HCT116 (cell line): ENCODE measurements around the gene UBE2G2. TPM values are rescaled to one million over a fixed set of nuclear protein-coding genes. Genes with fewer than 3 reads are reported as not detected.

Experiments
- ATAC-seq: fragments of 200-7000 bp; cut with Tn5 transposase; 2 replicates; pipeline ENCODE4 v1.9.1; 2020; ENCODE audit warnings: mild to moderate bottlenecking, moderate library complexity
- BruUV-seq: library from RNA; stranded (reverse); fragments of 400-500 nt; replicated peaks from 2 replicates; lab custom pipeline; 2021; lab: Mats Ljungman, UMichigan
- CTCF ChIA-PET: fragments of 300-600 bp; sonication (Branson Sonifier 250); formaldehyde crosslinking; loops from one replicate; lab custom pipeline; 2021; ENCODE audit warnings: antibody characterized with exemption; lab: Charles Lee
- POLR2A ChIA-PET: fragments of 300-600, 350-600 bp; sonication (Branson Sonifier 250); formaldehyde crosslinking; loops from one replicate; lab custom pipeline; 2021; ENCODE audit warnings: antibody characterized with exemption; lab: Charles Lee
- RAD21 ChIA-PET, 2 experiments: fragments of 300-600 bp; sonication (Branson Sonifier 250); formaldehyde crosslinking; loops; one replicate each; lab custom pipeline; 2023; ENCODE audit warnings: low total read pairs in 2 of 2; ENCODE audit not compliant: uncharacterized antibody in 2 of 2, unreplicated experiment in 2 of 2, low non-redundant PET in 1 of 2; lab: Charles Lee
- DNase-seq: peaks from one replicate; pipeline ENCODE4 v3.0.0-alpha.2; 2010; ENCODE audit warnings: low read depth, low spot score
- H2AFZ ChIP-seq: fragments of 200-600 bp; shearing (Covaris generic), sonication (generic); 2 replicates; pipeline ENCODE4 v1.6.1; 2017; ENCODE audit warnings: low read depth, mixed run types, mixed read lengths, antibody characterized with exemption, low read length; ENCODE audit not compliant: poor library complexity, severe bottlenecking
- H3K27ac ChIP-seq: 2 replicates; pipeline ENCODE4 v1.5.1; 2012; ENCODE audit warnings: low read depth, low read length
- H3K27me3 ChIP-seq: fragments of 200-600 bp; sonication (generic); 2 replicates; pipeline ENCODE4 v1.6.1; 2016; ENCODE audit warnings: mixed run types, low read length, mixed read lengths; ENCODE audit not compliant: insufficient read depth
- H3K36me3 ChIP-seq, 2 experiments: fragments of 200-500 bp in 1 of 2; fragments of 200-600 bp in 1 of 2; sonication (Bioruptor generic) in 1 of 2; sonication (generic) in 1 of 2; 2 replicates each; pipeline versions ENCODE4 v1.5.1 to v1.6.1; 2014 to 2016; ENCODE audit warnings: low read length in 2 of 2, inconsistent platforms in 1 of 2, mixed read lengths in 1 of 2, mixed run types in 1 of 2; ENCODE audit not compliant: insufficient read depth in 2 of 2, control insufficient read depth in 1 of 2
- H3K4me1 ChIP-seq, 2 experiments: fragments of 200-600 bp in 1 of 2; sonication (generic) in 1 of 2; 2 replicates each; pipeline versions ENCODE4 v1.5.1 to v1.6.1; 2012 to 2017; ENCODE audit warnings: low read length in 2 of 2, inconsistent platforms in 1 of 2, mild to moderate bottlenecking in 1 of 2, mixed read lengths in 1 of 2, mixed run types in 1 of 2, moderate library complexity in 1 of 2; ENCODE audit not compliant: insufficient read depth in 2 of 2, control insufficient read depth in 1 of 2
- H3K4me2 ChIP-seq: fragments of 200-600 bp; sonication (generic); 2 replicates; pipeline ENCODE4 v1.6.1; 2017; ENCODE audit warnings: mixed run types, low read length, mixed read lengths
- H3K4me3 ChIP-seq, 2 experiments: fragments of 200-600 bp in 1 of 2; sonication (generic) in 1 of 2; replicated peaks in 1 of 2; 2 replicates each; pipeline ENCODE4 v1.5.1; 2011 to 2016; ENCODE audit warnings: low read length in 2 of 2, control low read depth in 1 of 2, low read depth in 1 of 2, mild to moderate bottlenecking in 1 of 2, mixed read lengths in 1 of 2, mixed run types in 1 of 2
- H3K79me2 ChIP-seq: fragments of 200-600 bp; sonication (generic); 2 replicates; pipeline ENCODE4 v1.6.1; 2017; ENCODE audit warnings: mild to moderate bottlenecking, mixed run types, low read length, moderate library complexity, mixed read lengths; ENCODE audit not compliant: insufficient read depth
- H3K9ac ChIP-seq: fragments of 200-600 bp; sonication (generic); 2 replicates; pipeline ENCODE4 v1.6.1; 2016; ENCODE audit warnings: low read length, mixed read lengths
- H3K9me2 ChIP-seq: fragments of 200-600 bp; sonication (generic), shearing (Covaris generic); 2 replicates; pipeline ENCODE4 v1.6.1; 2017; ENCODE audit warnings: mixed run types, mild to moderate bottlenecking, moderate library complexity; ENCODE audit not compliant: insufficient read depth
- H3K9me3 ChIP-seq, 2 experiments: fragments of 200-500 bp in 1 of 2; fragments of 200-600 bp in 1 of 2; sonication (Bioruptor generic) in 1 of 2; sonication (generic) in 1 of 2; 2 replicates each; pipeline ENCODE4 v1.6.1; 2014 to 2017; ENCODE audit warnings: low read length in 2 of 2, mixed read lengths in 2 of 2, inconsistent platforms in 1 of 2, low read depth in 1 of 2, mild to moderate bottlenecking in 1 of 2, mixed run types in 1 of 2, moderate library complexity in 1 of 2; ENCODE audit not compliant: control insufficient read depth in 1 of 2, insufficient read depth in 1 of 2
- H4K20me1 ChIP-seq: fragments of 200-600 bp; sonication (generic), shearing (Covaris generic); 2 replicates; pipeline ENCODE4 v1.6.1; 2017; ENCODE audit warnings: mixed run types, mild to moderate bottlenecking, moderate library complexity; ENCODE audit not compliant: insufficient read depth
- CBX3 ChIP-seq: IDR thresholded peaks from 2 replicates; pipeline ENCODE4 v1.6.1; 2012; ENCODE audit warnings: low read depth
- CEBPB ChIP-seq: IDR thresholded peaks from 2 replicates; pipeline ENCODE4 v1.6.1; 2012; ENCODE audit warnings: low read depth
- EGR1 ChIP-seq: IDR thresholded peaks from 2 replicates; pipeline ENCODE4 v1.6.1; 2012; ENCODE audit warnings: low read depth
- EZH2phosphoT487 ChIP-seq: fragments of 200-600 bp; IDR thresholded peaks from 2 replicates; pipeline ENCODE4 v1.6.1; 2018; ENCODE audit warnings: antibody characterized with exemption, borderline replicate concordance
- JUND ChIP-seq: IDR thresholded peaks from 2 replicates; pipeline ENCODE4 v1.6.1; 2012
- MAX ChIP-seq: IDR thresholded peaks from 2 replicates; pipeline ENCODE4 v1.6.1; 2012
- SIN3A ChIP-seq: IDR thresholded peaks from 2 replicates; pipeline ENCODE4 v1.6.1; 2012; ENCODE audit warnings: low read depth
- TCF7L2 ChIP-seq: IDR thresholded peaks from 2 replicates; pipeline ENCODE4 v1.7.0; 2011; ENCODE audit warnings: borderline replicate concordance, inconsistent platforms; ENCODE audit not compliant: insufficient read depth, insufficient read length; ENCODE audit errors: extremely low read depth
- YY1 ChIP-seq: IDR thresholded peaks from 2 replicates; pipeline ENCODE4 v1.6.1; 2011; ENCODE audit warnings: low read length, low read depth, moderate library complexity, mild to moderate bottlenecking; ENCODE audit not compliant: insufficient replicate concordance; ENCODE audit errors: extremely low read depth
- ZBTB33 ChIP-seq: IDR thresholded peaks from 2 replicates; pipeline ENCODE4 v1.6.1; 2011; ENCODE audit warnings: mild to moderate bottlenecking, low read length, moderate library complexity; ENCODE audit not compliant: insufficient replicate concordance; ENCODE audit errors: extremely low read depth
- intact Hi-C: fragments of 100-400 bp; cut with micrococcal nuclease; formaldehyde crosslinking; loops from 2 replicates; pipeline ENCODE4 v1.10.0; 2022
- total RNA-seq: library from RNA; stranded (reverse); gene quantifications from one replicate; pipeline ENCODE4 v1.2.1, GENCODE V29; 2021; ENCODE audit not compliant: unreplicated experiment
- TF ChIP-seq, protein P1 (sequence below): IDR thresholded peaks from 2 replicates; pipeline ENCODE4 v1.6.1; 2012
- TF ChIP-seq, protein P2 (sequence below), 3 experiments: fragments of 200-600 bp in 1 of 3; sonication (generic) in 1 of 3; IDR thresholded peaks in 2 of 3; conservative IDR thresholded peaks in 1 of 3; 2 replicates each; pipeline ENCODE4 v1.5.1; 2012 to 2017; ENCODE audit warnings: low read depth in 2 of 3, low read length in 2 of 3, antibody characterized with exemption in 1 of 3, borderline replicate concordance in 1 of 3, control low read depth in 1 of 3, mild to moderate bottlenecking in 1 of 3, mixed read lengths in 1 of 3, mixed run types in 1 of 3, moderate library complexity in 1 of 3; ENCODE audit not compliant: insufficient read depth in 1 of 3

The UBE2G2 gene
- total RNA-seq, 1 experiment from 2014 or later: 86.5 TPM

GRCh38 chr21:44751799-44752636 is 49.6 kb downstream of the UBE2G2 start:
- Histone ChIP-seq H3K4me1 (peaks cover 12 to 17% of the 10 kb centered on the region in 2 experiments), H2AFZ (no peak overlapping the region), H3K27ac (no peak overlapping the region), H3K4me3 (no peak overlapping the region), H3K9me2 (no peaks in the 10 kb centered on the region), H3K36me3 (no peaks in the 10 kb centered on the region), H4K20me1 (no peaks in the 10 kb centered on the region), H3K4me2 (peak overlapping the region; percentile 50), H3K27me3 (no peaks in the 10 kb centered on the region), H3K9ac (no peak overlapping the region), H3K9me3 (no peaks in the 10 kb centered on the region), H3K79me2 (no peaks in the 10 kb centered on the region)
- ATAC-seq (no peak), DNase-seq (no peak)
- TF ChIP-seq SIN3A (no peak), EZH2phosphoT487 (no peak), TCF7L2 (no peak), ZBTB33 (no peak), MAX (no peak), EGR1 (no peak), YY1 (no peak), CEBPB (no peak), JUND (no peak), CBX3 (no peak)
- TF ChIP-seq, protein P1, sequence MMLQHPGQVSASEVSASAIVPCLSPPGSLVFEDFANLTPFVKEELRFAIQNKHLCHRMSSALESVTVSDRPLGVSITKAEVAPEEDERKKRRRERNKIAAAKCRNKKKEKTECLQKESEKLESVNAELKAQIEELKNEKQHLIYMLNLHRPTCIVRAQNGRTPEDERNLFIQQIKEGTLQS: no peak
- TF ChIP-seq, protein P2, sequence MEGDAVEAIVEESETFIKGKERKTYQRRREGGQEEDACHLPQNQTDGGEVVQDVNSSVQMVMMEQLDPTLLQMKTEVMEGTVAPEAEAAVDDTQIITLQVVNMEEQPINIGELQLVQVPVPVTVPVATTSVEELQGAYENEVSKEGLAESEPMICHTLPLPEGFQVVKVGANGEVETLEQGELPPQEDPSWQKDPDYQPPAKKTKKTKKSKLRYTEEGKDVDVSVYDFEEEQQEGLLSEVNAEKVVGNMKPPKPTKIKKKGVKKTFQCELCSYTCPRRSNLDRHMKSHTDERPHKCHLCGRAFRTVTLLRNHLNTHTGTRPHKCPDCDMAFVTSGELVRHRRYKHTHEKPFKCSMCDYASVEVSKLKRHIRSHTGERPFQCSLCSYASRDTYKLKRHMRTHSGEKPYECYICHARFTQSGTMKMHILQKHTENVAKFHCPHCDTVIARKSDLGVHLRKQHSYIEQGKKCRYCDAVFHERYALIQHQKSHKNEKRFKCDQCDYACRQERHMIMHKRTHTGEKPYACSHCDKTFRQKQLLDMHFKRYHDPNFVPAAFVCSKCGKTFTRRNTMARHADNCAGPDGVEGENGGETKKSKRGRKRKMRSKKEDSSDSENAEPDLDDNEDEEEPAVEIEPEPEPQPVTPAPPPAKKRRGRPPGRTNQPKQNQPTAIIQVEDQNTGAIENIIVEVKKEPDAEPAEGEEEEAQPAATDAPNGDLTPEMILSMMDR (IDR thresholded peaks at IDR 0.05 in 2 of 3, conservative IDR thresholded peaks at IDR 0.05 in 1 of 3; ENCODE audit: borderline replicate concordance in 1 of 3, insufficient read depth in 1 of 3, low read depth in 2 of 3, low read length in 2 of 3): no peak
- CTCF ChIA-PET: interaction anchor here (1.0 to 1.7 kb wide), 3 partner anchors 9 to 41 kb away, joined by 3 to 6 read pairs (median 5); no protein-coding TSS in a partner anchor
- RAD21 ChIA-PET: no interaction called here
- no TSS peak for BruUV-seq
- intact Hi-C loops: no loop called here
- POLR2A ChIA-PET: no interaction called here
